ENCODE measurements around the gene CCDC91. TPM values are rescaled to one million over a fixed set of nuclear protein-coding genes. Genes with fewer than 3 reads are reported as not detected.

The CCDC91 gene
- total and polyA plus RNA-seq, 9 of the 15 experiments (the other 6 are each of a cell fraction or from before 2014, with no cell fraction given): 10.1 to 31.1 (median 26.3) TPM

- TF ChIP-seq, protein P1, sequence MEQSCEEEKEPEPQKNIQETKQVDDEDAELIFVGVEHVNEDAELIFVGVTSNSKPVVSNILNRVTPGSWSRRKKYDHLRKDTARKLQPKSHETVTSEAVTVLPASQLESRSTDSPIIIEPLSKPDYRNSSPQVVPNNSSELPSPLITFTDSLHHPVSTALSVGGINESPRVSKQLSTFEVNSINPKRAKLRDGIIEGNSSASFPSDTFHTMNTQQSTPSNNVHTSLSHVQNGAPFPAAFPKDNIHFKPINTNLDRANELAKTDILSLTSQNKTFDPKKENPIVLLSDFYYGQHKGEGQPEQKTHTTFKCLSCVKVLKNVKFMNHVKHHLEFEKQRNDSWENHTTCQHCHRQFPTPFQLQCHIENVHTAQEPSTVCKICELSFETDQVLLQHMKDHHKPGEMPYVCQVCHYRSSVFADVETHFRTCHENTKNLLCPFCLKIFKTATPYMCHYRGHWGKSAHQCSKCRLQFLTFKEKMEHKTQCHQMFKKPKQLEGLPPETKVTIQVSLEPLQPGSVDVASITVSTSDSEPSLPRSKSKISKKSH (CRISPR knock-in tag; IDR thresholded peaks at IDR 0.05): no peak
- no peak for TF ChIP-seq ZNF143 (CRISPR knock-in tag; IDR thresholded peaks at IDR 0.05)
- no peak for TF ChIP-seq ZNF436 (CRISPR knock-in tag; IDR thresholded peaks at IDR 0.05)
- no peak for TF ChIP-seq HCFC1 (IDR thresholded peaks at IDR 0.05; ENCODE audit: low read depth, low read length)
- no peak for TF ChIP-seq E2F4 (CRISPR knock-in tag; IDR thresholded peaks at IDR 0.05; ENCODE audit: low read depth)
- TF ChIP-seq EGR1 (conservative IDR thresholded peaks at IDR 0.05): no peak
- TF ChIP-seq ZNF253 (CRISPR knock-in tag; conservative IDR thresholded peaks at IDR 0.05): no peak
- TF ChIP-seq, protein P2, sequence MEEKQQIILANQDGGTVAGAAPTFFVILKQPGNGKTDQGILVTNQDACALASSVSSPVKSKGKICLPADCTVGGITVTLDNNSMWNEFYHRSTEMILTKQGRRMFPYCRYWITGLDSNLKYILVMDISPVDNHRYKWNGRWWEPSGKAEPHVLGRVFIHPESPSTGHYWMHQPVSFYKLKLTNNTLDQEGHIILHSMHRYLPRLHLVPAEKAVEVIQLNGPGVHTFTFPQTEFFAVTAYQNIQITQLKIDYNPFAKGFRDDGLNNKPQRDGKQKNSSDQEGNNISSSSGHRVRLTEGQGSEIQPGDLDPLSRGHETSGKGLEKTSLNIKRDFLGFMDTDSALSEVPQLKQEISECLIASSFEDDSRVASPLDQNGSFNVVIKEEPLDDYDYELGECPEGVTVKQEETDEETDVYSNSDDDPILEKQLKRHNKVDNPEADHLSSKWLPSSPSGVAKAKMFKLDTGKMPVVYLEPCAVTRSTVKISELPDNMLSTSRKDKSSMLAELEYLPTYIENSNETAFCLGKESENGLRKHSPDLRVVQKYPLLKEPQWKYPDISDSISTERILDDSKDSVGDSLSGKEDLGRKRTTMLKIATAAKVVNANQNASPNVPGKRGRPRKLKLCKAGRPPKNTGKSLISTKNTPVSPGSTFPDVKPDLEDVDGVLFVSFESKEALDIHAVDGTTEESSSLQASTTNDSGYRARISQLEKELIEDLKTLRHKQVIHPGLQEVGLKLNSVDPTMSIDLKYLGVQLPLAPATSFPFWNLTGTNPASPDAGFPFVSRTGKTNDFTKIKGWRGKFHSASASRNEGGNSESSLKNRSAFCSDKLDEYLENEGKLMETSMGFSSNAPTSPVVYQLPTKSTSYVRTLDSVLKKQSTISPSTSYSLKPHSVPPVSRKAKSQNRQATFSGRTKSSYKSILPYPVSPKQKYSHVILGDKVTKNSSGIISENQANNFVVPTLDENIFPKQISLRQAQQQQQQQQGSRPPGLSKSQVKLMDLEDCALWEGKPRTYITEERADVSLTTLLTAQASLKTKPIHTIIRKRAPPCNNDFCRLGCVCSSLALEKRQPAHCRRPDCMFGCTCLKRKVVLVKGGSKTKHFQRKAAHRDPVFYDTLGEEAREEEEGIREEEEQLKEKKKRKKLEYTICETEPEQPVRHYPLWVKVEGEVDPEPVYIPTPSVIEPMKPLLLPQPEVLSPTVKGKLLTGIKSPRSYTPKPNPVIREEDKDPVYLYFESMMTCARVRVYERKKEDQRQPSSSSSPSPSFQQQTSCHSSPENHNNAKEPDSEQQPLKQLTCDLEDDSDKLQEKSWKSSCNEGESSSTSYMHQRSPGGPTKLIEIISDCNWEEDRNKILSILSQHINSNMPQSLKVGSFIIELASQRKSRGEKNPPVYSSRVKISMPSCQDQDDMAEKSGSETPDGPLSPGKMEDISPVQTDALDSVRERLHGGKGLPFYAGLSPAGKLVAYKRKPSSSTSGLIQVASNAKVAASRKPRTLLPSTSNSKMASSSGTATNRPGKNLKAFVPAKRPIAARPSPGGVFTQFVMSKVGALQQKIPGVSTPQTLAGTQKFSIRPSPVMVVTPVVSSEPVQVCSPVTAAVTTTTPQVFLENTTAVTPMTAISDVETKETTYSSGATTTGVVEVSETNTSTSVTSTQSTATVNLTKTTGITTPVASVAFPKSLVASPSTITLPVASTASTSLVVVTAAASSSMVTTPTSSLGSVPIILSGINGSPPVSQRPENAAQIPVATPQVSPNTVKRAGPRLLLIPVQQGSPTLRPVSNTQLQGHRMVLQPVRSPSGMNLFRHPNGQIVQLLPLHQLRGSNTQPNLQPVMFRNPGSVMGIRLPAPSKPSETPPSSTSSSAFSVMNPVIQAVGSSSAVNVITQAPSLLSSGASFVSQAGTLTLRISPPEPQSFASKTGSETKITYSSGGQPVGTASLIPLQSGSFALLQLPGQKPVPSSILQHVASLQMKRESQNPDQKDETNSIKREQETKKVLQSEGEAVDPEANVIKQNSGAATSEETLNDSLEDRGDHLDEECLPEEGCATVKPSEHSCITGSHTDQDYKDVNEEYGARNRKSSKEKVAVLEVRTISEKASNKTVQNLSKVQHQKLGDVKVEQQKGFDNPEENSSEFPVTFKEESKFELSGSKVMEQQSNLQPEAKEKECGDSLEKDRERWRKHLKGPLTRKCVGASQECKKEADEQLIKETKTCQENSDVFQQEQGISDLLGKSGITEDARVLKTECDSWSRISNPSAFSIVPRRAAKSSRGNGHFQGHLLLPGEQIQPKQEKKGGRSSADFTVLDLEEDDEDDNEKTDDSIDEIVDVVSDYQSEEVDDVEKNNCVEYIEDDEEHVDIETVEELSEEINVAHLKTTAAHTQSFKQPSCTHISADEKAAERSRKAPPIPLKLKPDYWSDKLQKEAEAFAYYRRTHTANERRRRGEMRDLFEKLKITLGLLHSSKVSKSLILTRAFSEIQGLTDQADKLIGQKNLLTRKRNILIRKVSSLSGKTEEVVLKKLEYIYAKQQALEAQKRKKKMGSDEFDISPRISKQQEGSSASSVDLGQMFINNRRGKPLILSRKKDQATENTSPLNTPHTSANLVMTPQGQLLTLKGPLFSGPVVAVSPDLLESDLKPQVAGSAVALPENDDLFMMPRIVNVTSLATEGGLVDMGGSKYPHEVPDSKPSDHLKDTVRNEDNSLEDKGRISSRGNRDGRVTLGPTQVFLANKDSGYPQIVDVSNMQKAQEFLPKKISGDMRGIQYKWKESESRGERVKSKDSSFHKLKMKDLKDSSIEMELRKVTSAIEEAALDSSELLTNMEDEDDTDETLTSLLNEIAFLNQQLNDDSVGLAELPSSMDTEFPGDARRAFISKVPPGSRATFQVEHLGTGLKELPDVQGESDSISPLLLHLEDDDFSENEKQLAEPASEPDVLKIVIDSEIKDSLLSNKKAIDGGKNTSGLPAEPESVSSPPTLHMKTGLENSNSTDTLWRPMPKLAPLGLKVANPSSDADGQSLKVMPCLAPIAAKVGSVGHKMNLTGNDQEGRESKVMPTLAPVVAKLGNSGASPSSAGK (IDR thresholded peaks at IDR 0.05): no peak
- no peak for TF ChIP-seq NR2F6 (CRISPR knock-in tag; IDR thresholded peaks at IDR 0.05)
- TF ChIP-seq, protein P3, sequence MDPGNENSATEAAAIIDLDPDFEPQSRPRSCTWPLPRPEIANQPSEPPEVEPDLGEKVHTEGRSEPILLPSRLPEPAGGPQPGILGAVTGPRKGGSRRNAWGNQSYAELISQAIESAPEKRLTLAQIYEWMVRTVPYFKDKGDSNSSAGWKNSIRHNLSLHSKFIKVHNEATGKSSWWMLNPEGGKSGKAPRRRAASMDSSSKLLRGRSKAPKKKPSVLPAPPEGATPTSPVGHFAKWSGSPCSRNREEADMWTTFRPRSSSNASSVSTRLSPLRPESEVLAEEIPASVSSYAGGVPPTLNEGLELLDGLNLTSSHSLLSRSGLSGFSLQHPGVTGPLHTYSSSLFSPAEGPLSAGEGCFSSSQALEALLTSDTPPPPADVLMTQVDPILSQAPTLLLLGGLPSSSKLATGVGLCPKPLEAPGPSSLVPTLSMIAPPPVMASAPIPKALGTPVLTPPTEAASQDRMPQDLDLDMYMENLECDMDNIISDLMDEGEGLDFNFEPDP (CRISPR knock-in tag; IDR thresholded peaks at IDR 0.05): no peak
- TF ChIP-seq ZNF444 (CRISPR knock-in tag; IDR thresholded peaks at IDR 0.05): no peak
These were observed 353.0 kb downstream of the CCDC91 start (continued) for GRCh38 chr12:28543021-28543890.
